Germinal center (tissue), 1 donor: ENCODE data around the gene SLC27A3.

Experiments
- DNase-seq: peaks from one replicate; pipeline ENCODE4 v3.0.0; 2012; ENCODE audit warnings: mixed read lengths, low spot score

The SLC27A3 gene

DNA sequence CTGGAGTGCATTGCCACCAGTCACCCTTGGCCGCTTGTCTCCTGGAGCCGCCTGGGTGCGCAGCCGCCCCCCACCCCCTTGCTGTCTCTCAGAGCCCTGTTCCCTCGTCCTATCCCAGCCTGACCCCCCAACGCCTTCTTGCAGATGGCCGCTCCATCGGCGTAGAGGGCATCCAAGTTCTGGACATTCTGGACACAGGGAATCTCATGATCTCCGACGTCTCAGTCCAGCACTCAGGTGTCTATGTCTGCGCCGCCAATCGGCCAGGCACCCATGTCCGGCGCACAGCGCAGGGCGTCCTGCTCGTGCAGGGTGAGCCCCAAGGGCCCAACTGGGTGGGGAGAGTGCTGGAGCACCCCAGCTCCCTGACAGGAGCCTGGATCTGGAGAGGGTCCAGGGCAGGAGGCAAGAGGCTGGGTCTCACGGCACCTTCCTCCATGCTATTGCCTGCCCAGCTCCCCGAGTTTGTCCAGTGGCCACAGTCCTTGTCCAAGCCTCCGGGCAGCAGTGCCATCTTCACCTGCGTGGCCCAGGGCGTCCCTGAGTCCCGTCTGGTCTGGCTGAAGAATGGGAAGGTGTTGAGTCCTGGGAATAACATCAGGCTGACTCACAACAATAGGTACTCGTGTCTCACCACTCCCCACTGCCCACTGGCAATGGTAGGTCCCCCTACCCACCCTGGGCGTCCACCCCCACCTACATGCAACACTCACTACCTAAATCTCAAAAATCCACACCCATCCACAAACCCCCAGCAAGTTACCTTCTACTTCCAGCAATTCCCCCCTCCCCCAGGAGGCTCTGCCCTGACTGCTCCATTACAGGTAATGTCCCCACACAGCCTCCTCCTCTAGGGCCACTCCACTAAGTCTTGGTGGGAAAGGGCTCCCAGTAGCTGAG, 24.6 kb downstream of the SLC27A3 start:
- no peak for DNase-seq

DNA sequence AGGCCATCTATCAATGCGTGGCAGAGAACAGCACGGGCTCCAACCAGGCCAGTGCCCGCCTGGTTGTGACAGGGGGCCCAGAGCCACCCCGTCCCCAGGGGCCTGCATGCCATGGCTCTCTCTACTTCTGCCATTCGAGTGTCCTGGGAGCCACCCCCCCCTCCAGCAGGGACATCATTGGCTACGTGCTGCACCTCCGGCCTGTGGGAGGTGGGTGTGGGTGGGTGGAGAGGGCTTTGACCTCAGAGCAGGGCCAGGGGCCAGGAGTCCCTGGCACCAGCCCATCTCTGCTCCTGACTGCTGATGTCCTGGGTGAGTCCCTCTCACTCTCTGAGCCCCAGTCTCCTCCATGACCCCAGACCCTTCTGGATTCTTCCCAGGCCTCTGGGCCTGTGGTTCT, 25.3 kb downstream of the SLC27A3 start:
- DNase-seq, result no peak

DNA sequence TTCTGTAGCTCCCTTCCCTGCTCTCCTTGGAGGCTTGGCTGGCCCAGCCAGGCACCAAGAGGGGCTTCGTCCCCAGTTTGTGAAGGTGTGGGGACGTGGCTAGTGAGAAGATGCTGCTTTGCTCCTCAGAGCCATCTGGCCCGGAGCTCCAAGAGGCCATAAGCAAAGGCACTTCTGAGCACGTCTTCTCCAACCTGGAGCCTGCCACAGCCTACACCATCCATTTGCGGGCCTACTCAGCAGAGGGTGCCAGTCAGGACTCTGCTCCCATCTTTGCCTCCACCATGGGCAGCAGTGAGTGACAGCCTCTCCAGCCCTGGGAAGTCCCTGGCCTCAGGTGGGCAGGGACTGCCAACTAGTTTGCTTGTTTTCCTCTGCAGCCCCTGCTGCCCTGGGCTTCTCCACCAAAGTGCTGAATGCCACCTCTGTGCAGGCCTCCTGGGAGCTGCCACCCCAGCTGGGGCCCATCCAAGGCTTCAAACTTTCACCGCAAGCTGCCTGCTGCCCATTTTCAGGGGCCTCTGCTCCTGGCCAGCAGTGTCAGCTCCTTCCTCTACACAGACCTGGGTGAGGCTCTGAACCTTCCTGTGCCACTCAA, 25.9 kb downstream of the SLC27A3 start:
- no peak for DNase-seq

DNA sequence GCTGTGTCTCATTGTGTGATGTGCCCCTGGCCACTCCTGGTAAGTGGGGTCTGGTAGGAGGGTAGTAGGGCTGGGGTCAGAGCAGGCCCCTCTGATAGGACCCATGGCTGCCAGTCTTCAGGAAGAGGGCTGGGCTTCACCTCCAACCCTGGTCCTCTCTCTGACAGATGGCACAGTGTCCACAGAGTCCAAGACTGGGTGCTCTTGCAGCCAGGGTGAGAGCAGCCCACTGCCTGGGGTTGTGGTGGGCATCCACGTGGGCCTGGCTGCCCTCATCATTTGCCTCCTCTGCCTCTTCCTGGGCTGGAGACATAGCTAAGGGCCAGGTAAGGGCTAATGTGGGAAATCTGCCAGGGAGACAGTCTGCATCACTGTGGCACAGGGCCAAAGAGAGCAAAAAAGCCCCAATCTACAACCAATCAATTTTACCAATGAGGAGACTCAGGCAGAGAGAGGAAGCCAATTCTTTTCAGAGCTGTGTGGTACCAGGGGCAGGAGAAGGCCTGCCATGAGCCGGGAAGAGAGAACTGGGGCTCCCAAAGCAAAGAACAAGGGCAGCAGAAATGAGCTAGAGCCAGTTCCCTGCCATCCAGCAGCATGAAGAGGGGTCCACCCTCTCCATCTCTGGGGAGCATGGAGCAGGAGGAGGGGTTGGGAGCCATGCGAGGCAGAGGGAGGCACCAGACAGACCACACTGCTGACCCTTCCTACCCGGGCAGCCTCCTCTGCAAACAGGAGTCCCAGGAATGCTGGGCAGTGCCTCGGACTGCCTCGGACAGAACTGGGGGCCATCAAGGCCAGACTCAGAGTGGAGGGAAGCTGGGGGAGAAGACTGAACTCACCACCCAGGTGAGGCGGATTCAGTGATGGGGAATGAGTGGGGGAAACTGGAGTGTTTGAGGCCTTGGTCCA, 26.8 kb downstream of the SLC27A3 start:
- no peak for DNase-seq

DNA sequence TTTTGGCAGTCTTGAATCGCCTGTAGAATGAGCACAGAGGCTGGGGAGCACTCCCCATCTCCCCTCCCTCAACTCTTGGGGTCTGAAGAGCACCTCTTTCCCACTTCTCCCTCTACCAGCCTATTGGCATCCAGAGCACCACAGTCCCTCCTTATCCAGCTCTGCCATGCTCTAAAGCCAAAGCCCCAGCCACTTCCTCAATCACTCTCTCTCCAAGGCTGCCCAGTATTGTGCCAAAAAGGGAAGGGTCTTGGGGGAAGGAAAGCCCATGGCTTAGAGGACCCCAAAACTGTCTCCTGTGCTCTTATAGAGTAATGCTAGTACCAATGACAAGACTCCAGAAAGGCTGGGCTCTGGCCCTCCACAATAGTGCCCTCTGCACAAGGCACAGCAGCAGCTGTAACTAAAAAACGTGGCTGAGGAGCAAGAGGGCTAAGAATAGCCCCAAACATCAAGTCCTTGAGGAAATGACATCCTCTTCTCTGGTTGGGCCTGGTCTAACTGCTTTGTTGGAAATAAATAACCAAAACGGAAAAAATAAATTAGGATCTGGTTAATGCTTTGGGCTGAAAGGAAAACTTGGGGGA, 28.4 kb downstream of the SLC27A3 start:
- DNase-seq, result no peak

DNA sequence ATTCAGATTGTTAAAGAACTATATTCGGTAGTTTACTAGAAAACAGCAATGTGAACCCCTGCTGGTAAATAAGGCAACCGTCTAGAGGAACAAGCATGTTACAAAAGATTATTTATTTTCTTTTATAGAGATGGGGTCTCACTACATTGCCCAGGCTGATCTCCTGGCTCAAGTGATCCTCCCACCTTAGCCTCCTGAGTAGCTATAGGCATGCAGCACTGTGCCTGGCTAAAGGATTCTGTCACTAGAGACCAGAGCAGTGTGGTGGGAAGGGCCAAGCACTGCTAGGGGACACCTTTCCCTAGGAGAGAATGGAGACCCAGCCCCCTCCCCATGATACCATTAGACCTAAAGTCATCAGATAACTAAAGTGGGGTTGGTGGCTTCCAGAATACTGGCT, 28.9 kb downstream of the SLC27A3 start:
- no peak for DNase-seq

DNA sequence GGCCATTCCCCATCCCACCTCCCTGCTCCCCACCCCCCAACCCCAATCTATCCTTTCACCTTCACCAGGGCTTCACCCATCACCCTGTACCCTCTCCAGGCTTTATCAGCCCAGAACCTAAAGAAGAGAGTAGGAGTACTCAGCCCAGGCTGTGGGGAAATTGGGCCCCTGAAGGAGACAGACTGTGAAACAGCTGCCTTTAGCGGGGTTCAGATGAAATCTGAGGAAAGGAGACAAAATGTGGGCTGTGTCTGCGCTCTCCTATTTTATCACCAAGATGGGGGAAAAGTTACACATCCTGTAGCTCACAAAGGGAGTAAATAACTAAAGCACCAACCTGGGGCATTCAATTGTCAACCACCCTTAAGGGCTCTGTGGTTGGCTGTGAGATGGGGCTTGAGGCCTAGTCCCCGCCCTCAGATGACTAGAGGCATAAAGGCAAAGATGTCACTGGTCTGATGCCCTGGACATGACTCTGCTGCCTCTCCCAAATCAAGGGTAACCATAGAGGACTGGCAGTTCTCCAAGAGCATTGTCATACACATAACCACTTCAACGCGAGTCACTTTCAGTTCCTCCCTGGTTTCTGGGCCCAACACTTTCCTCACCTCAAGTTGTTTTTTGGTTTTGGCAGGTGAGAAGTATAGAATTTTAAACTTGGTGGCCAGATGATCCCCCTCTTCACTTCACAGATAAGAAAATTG, 30.0 kb downstream of the SLC27A3 start:
- DNase-seq, result peak; percentile 64

DNA sequence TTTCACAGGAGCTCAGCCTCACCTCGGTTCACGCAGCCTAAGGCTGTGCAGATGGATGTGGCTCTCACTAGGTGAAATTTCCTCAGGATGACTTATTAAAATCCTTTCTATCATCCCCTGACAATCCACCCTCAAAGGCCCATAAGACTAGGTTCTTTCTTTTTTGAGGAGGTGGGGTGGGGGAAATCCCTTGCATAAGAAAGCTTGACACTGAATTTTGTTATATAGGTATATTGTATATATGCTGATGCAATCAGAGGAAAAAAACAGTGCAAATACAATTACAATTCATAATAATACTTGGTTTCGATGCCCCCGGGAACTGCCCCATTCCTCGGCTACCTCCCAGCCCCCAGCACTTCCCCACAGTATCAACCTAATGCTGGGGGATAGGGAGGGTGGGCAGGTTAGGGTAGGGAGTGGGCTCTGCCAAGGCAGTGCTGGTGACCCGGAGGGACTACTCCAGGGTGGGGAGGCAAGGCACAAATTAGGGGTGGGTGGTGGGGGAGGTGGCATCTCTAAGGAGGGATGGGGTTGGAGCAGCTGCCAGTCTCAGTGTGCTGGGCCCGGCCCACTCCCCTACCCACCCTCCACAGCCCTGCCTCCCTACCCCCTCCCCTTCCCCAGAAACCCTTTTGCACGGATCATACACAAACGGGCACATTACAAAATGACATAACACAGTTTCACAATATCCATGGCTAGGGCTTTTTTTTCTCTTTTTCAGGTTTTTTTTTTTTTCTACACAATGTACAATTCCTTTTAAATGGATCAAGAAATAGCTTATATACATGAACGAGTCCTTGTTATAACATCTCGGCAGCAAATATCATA, 30.9 kb downstream of the SLC27A3 start:
- no peak for DNase-seq

DNA sequence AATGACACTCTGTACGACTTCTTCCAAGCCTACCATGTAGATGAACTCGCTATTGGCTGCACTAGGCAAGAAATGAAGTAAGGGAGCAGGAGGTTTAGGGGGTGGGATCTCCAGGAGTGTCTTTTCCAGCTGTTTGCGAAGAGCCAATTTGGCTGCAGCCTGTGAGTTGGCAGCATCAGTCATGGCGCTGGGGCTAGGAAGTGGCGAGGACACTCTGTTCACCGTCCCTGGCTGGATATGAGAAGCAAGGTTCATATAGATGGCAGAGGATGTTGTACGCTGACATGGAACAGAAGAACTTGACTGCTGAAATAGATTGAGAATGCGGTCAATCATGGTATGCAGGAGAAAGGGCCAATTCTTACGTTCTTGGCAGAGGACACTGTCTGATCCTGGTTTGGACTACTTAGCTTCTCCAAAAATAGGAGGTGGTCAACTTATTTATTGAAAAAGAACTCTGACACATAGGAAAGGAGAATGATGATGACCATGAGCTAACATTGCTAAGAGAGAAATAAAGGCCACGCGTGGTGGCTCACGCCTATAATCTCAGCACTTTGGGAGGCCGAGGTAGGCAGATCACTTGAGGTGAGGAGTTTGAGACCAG, 41.2 kb downstream of the SLC27A3 start:
- no peak for DNase-seq

DNA sequence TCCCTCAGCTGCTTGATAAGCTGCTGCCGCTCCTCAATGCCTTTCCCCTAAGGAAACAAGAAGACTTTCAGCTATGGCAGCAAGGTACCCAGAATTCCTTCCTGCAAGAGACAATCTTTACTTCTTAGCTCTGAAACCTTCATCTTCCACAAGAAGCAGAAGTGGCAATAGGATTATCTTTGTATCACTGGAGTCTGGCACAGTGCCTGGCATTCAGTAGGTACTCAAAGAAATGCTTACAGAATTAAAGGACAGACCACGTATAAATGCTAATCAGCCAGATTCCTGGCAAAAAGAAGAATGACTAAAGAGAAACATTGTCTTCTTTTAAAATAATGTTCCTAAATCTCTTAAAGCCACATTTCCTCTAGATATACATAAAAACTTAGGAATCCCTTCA, 43.7 kb downstream of the SLC27A3 start:
- no peak for DNase-seq

DNA sequence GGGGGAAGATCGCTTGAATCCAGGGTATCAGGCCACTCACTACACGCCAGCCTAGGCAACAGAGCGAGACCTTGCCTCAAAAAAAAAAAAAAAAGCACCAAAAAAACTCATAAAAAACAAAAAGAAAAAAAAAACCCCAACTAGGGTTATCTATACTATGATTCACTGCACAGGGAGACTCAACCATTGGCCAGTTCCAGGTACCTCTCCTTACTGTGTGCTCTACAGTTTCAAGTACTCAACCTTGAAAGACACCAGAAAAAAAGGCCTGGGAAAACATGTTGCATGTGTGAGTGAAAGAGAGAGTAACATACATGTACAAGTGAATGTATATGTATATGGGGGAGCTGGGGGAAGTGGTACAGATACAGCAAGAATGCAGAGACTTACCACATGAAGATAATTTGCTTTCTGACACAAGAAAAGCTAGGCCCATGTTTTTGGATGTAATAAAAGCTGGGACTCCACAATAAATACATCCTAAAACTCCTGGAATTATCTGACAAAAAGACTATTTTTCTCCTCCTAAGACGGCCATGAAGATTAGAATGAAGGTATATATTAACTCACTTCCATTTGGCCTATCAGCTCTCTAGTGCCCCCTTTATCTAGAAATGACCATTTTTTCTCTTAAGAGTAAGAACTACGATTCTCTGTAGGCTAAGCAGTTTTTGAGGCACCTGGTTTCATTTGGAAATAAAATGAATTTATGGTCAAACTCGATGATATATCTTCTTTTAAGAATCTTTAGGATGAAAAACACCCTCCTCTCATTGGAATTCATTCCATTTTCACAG, 52.2 kb downstream of the SLC27A3 start:
- DNase-seq, result no peak
